Measurements from ENCODE around the gene GABRR3.

Gene GABRR3

GRCh38 chr3:97960993-97961766 is 73.9 kb downstream of the GABRR3 start:
- no peak overlapping the region for H3K4me3 ChIP-seq (ENCODE audit: control insufficient read depth, low read depth, low read length)
- TF ChIP-seq CTCF (IDR thresholded peaks at IDR 0.05; ENCODE audit: control insufficient read depth, insufficient read depth, low read depth, low read length, missing control alignments), result no peak
- DNase-seq (ENCODE audit: low read depth), result no peak

- no peak for DNase-seq (ENCODE audit: low read depth)
- no peak overlapping the region for H3K4me3 ChIP-seq (ENCODE audit: control insufficient read depth, low read depth, low read length)
- no peak for TF ChIP-seq CTCF (IDR thresholded peaks at IDR 0.05; ENCODE audit: control insufficient read depth, insufficient read depth, low read depth, low read length, missing control alignments)
Measured at GRCh38 chr3:97960551-97960950, 74.6 kb downstream of the GABRR3 start.

GRCh38 chr3:97959872-97960271 is 75.2 kb downstream of the GABRR3 start:
- DNase-seq (ENCODE audit: low read depth), result no peak
- H3K4me3 ChIP-seq (ENCODE audit: control insufficient read depth, low read depth, low read length), result no peak overlapping the region
- TF ChIP-seq CTCF (IDR thresholded peaks at IDR 0.05; ENCODE audit: control insufficient read depth, insufficient read depth, low read depth, low read length, missing control alignments), result no peak

GRCh38 chr3:97958796-97959195 is 76.3 kb downstream of the GABRR3 start:
- H3K4me3 ChIP-seq (ENCODE audit: control insufficient read depth, low read depth, low read length), result no peak overlapping the region
- no peak for TF ChIP-seq CTCF (IDR thresholded peaks at IDR 0.05; ENCODE audit: control insufficient read depth, insufficient read depth, low read depth, low read length, missing control alignments)
- DNase-seq (ENCODE audit: low read depth), result no peak

GRCh38 chr3:97958396-97958795 is 76.7 kb downstream of the GABRR3 start:
- no peak for DNase-seq (ENCODE audit: low read depth)
- TF ChIP-seq CTCF (IDR thresholded peaks at IDR 0.05; ENCODE audit: control insufficient read depth, insufficient read depth, low read depth, low read length, missing control alignments), result no peak

GRCh38 chr3:97957617-97958311 is 77.4 kb downstream of the GABRR3 start:
- H3K4me3 ChIP-seq (ENCODE audit: control insufficient read depth, low read depth, low read length), result no peak overlapping the region
- DNase-seq (ENCODE audit: low read depth), result no peak
- no peak for TF ChIP-seq CTCF (IDR thresholded peaks at IDR 0.05; ENCODE audit: control insufficient read depth, insufficient read depth, low read depth, low read length, missing control alignments)

More at GRCh38 chr3:97958396-97958795, 76.7 kb downstream of the GABRR3 start:
- H3K4me3 ChIP-seq (ENCODE audit: control insufficient read depth, low read depth, low read length), result no peak overlapping the region

Data from AG09309 (cell line).